ENCODE measurements around the gene CUL7. TPM values are rescaled to one million over a fixed set of nuclear protein-coding genes. Genes with fewer than 3 reads are reported as not detected.
A peak's percentile ranks its signal among the peaks of the same experiment; 100 is the strongest.

The CUL7 gene
- total RNA-seq, 2 experiments from 2014 or later, result 14.1 to 14.9 TPM

- no peaks in the 10 kb centered on the region for H4K20me1 ChIP-seq (ENCODE audit: insufficient read depth, low read length)
- intact Hi-C loops (cut with micrococcal nuclease; ENCODE audit: unreplicated experiment), result loop anchor here (2.0 kb wide), 1 partner anchor 38 kb away; the partner anchor contains the start of gene KLHDC3
- H3K9me2 ChIP-seq (ENCODE audit: insufficient read depth, low read length), result no peaks in the 10 kb centered on the region
- peak overlapping the region; percentile 57 for H3K27ac ChIP-seq (ENCODE audit: low read depth, low read length, poor library complexity, severe bottlenecking)
- H3K4me1 ChIP-seq (ENCODE audit: insufficient read depth, low read length, poor library complexity, severe bottlenecking), result peaks cover 25% of the 10 kb centered on the region
- ChIA-PET CTCF (ENCODE audit: unreplicated experiment) (no interaction called here), POLR2A (interaction anchor here (1.8 to 2.4 kb wide), 2 partner anchors 8 to 69 kb away, joined by 5 to 6 read pairs; partner anchors contain the start of gene PPP2R5D)
- BruUV-seq (replicated peaks), result no TSS peak
- DNase-seq (ENCODE audit: low spot score), result peak; percentile 24
- H3K4me3 ChIP-seq (ENCODE audit: low read depth, low read length, poor library complexity, severe bottlenecking), result peak overlapping the region; percentile 77
- peaks cover 6% of the 10 kb centered on the region; the same call in 1 of the 2 replicates for H3K79me2 ChIP-seq (ENCODE audit: insufficient read depth, low read depth, low read length)
- H3K9me3 ChIP-seq (ENCODE audit: low read length), result no peaks in the 10 kb centered on the region
- peaks cover 27% of the 10 kb centered on the region for H3K36me3 ChIP-seq (ENCODE audit: insufficient read depth, low read length)
- TF ChIP-seq CTCF (conservative IDR thresholded peaks at IDR 0.05; ENCODE audit: low read length) (no peak), EZH2phosphoT487 (IDR thresholded peaks at IDR 0.05; ENCODE audit: borderline replicate concordance, low read depth, low read length) (no peak)
- peak overlapping the region; percentile 58 for H2AFZ ChIP-seq (ENCODE audit: low read length)
- H3K4me2 ChIP-seq (ENCODE audit: low read length), result peak overlapping the region; percentile 92
These were observed 658 bp downstream of the CUL7 start for GRCh38 chr6:43052842-43053544.

- H4K20me1 ChIP-seq (ENCODE audit: insufficient read depth, low read length), result no peaks in the 10 kb centered on the region
- no peak overlapping the region for H3K27ac ChIP-seq (ENCODE audit: low read depth, low read length, poor library complexity, severe bottlenecking)
- H3K4me1 ChIP-seq (ENCODE audit: insufficient read depth, low read length, poor library complexity, severe bottlenecking), result peaks cover 21% of the 10 kb centered on the region
- H3K4me3 ChIP-seq (ENCODE audit: low read depth, low read length, poor library complexity, severe bottlenecking), result no peak overlapping the region
- H3K9me3 ChIP-seq (ENCODE audit: low read length), result no peaks in the 10 kb centered on the region
- ChIA-PET CTCF (ENCODE audit: unreplicated experiment) (no interaction called here), POLR2A (no interaction called here)
- peaks cover 28% of the 10 kb centered on the region for H3K36me3 ChIP-seq (ENCODE audit: insufficient read depth, low read length)
- H2AFZ ChIP-seq (ENCODE audit: low read length), result no peak overlapping the region
- H3K9me2 ChIP-seq (ENCODE audit: insufficient read depth, low read length), result no peaks in the 10 kb centered on the region
- no TSS peak for BruUV-seq (replicated peaks)
- intact Hi-C loops (cut with micrococcal nuclease; ENCODE audit: unreplicated experiment), result loop anchor here (2.0 kb wide), 1 partner anchor 38 kb away; the partner anchor contains the start of gene KLHDC3
- TF ChIP-seq CTCF (conservative IDR thresholded peaks at IDR 0.05; ENCODE audit: low read length), result no peak
- no peak for TF ChIP-seq EZH2phosphoT487 (IDR thresholded peaks at IDR 0.05; ENCODE audit: borderline replicate concordance, low read depth, low read length)
- H3K79me2 ChIP-seq (ENCODE audit: insufficient read depth, low read depth, low read length), result no peaks in the 10 kb centered on the region
- no peak for DNase-seq (ENCODE audit: low spot score)
- H3K4me2 ChIP-seq (ENCODE audit: low read length), result peak overlapping the region; percentile 92
These were observed 1.3 kb downstream of the CUL7 start for GRCh38 chr6:43052225-43052841.
